H9 (cell line): ENCODE data around the gene ZNF783. TPM values are rescaled to one million over a fixed set of nuclear protein-coding genes. Genes with fewer than 3 reads are reported as not detected.

Experiments
- DNase-seq: peaks from one replicate; pipeline ENCODE4 v3.0.0-alpha.2; 2017
- H2AFZ ChIP-seq: one replicate; pipeline ENCODE4 v1.6.1; 2013; ENCODE audit warnings: mild to moderate bottlenecking, low read length, control low read depth, moderate library complexity
- H2AK5ac ChIP-seq: 2 replicates; pipeline ENCODE4 v1.6.1; 2013; ENCODE audit warnings: low read length, control low read depth, mixed read lengths; ENCODE audit not compliant: insufficient read length
- H2BK120ac ChIP-seq: one replicate; pipeline ENCODE4 v1.6.1; 2013; ENCODE audit warnings: low read depth, mild to moderate bottlenecking, low read length, control low read depth, inconsistent platforms; ENCODE audit not compliant: poor library complexity, severe bottlenecking
- H2BK12ac ChIP-seq: 2 replicates; pipeline ENCODE4 v1.6.1; 2013; ENCODE audit warnings: low read length, control low read depth, mixed read lengths, low read depth; ENCODE audit not compliant: insufficient read length
- H2BK15ac ChIP-seq: 2 replicates; pipeline ENCODE4 v1.6.1; 2013; ENCODE audit warnings: low read depth, low read length, control low read depth
- H2BK20ac ChIP-seq: one replicate; pipeline ENCODE4 v1.6.1; 2013; ENCODE audit warnings: low read depth, mild to moderate bottlenecking, low read length, control low read depth, inconsistent platforms; ENCODE audit not compliant: poor library complexity, severe bottlenecking
- H2BK5ac ChIP-seq: 2 replicates; pipeline ENCODE4 v1.6.1; 2013; ENCODE audit warnings: low read length, control low read depth, mixed read lengths; ENCODE audit not compliant: insufficient read length
- H3K14ac ChIP-seq: 2 replicates; pipeline ENCODE4 v1.6.1; 2013; ENCODE audit warnings: low read length, control low read depth; ENCODE audit not compliant: insufficient read depth
- H3K18ac ChIP-seq: 2 replicates; pipeline ENCODE4 v1.6.1; 2013; ENCODE audit warnings: low read depth, mild to moderate bottlenecking, mixed read lengths, low read length, control low read depth; ENCODE audit not compliant: insufficient read length
- H3K23ac ChIP-seq: 2 replicates; pipeline ENCODE4 v1.6.1; 2013; ENCODE audit warnings: low read length, control low read depth, mixed read lengths, low read depth; ENCODE audit not compliant: insufficient read length
- H3K23me2 ChIP-seq: 2 replicates; pipeline ENCODE4 v1.6.1; 2013; ENCODE audit warnings: low read depth, mild to moderate bottlenecking, mixed read lengths, low read length, control low read depth; ENCODE audit not compliant: insufficient read length, poor library complexity, severe bottlenecking
- H3K27ac ChIP-seq: 2 replicates; pipeline ENCODE4 v1.5.1; 2013; ENCODE audit warnings: low read length, control low read depth, mixed read lengths, low read depth; ENCODE audit not compliant: insufficient read length
- H3K27me3 ChIP-seq: 2 replicates; pipeline ENCODE4 v1.6.1; 2013; ENCODE audit warnings: low read length, control low read depth, inconsistent platforms; ENCODE audit not compliant: insufficient read depth
- H3K4ac ChIP-seq: 2 replicates; pipeline ENCODE4 v1.6.1; 2013; ENCODE audit warnings: low read depth, mild to moderate bottlenecking, control low read depth, inconsistent platforms, low read length, moderate library complexity
- H3K4me1 ChIP-seq: 2 replicates; pipeline ENCODE4 v1.6.1; 2013; ENCODE audit warnings: low read length, control low read depth, inconsistent platforms; ENCODE audit not compliant: insufficient read depth
- H3K4me2 ChIP-seq: 2 replicates; pipeline ENCODE4 v1.6.1; 2013; ENCODE audit warnings: low read length, control low read depth, mixed read lengths; ENCODE audit not compliant: insufficient read length, insufficient read depth
- H3K56ac ChIP-seq: 2 replicates; pipeline ENCODE4 v1.6.1; 2013; ENCODE audit warnings: low read depth, mild to moderate bottlenecking, mixed read lengths, low read length, control low read depth; ENCODE audit not compliant: insufficient read length
- H3K79me1 ChIP-seq: 2 replicates; pipeline ENCODE4 v1.6.1; 2013; ENCODE audit warnings: low read depth, mild to moderate bottlenecking, moderate library complexity, low read length, control low read depth, inconsistent platforms; ENCODE audit not compliant: insufficient read depth, poor library complexity, severe bottlenecking
- H3K79me2 ChIP-seq: 2 replicates; pipeline ENCODE4 v1.6.1; 2013; ENCODE audit warnings: low read length, control low read depth, inconsistent platforms; ENCODE audit not compliant: insufficient read depth
- H3K9ac ChIP-seq: 2 replicates; pipeline ENCODE4 v1.6.1; 2013; ENCODE audit warnings: low read length, control low read depth, mixed read lengths; ENCODE audit not compliant: insufficient read length; ENCODE audit errors: extremely low read depth
- H3K9me3 ChIP-seq: one replicate; pipeline ENCODE4 v1.6.1; 2013; ENCODE audit warnings: low read depth, low read length, inconsistent platforms; ENCODE audit not compliant: control insufficient read depth
- H3T11ph ChIP-seq: one replicate; pipeline ENCODE4 v1.6.1; 2013; ENCODE audit warnings: mild to moderate bottlenecking, low read length, control low read depth, inconsistent platforms
- H4K20me1 ChIP-seq: one replicate; pipeline ENCODE4 v1.6.1; 2013; ENCODE audit not compliant: control insufficient read depth, insufficient read length, insufficient read depth
- H4K5ac ChIP-seq: 2 replicates; pipeline ENCODE4 v1.6.1; 2013; ENCODE audit warnings: low read depth, mild to moderate bottlenecking, mixed read lengths, low read length, control low read depth; ENCODE audit not compliant: insufficient read length
- H4K8ac ChIP-seq: replicated peaks from 2 replicates; pipeline ENCODE4 v1.6.1; 2013; ENCODE audit warnings: low read length, control low read depth, mixed read lengths, low read depth; ENCODE audit not compliant: insufficient read length
- H4K91ac ChIP-seq: 2 replicates; pipeline ENCODE4 v1.6.1; 2013; ENCODE audit warnings: low read depth, mild to moderate bottlenecking, moderate library complexity, mixed read lengths, low read length, control low read depth; ENCODE audit not compliant: insufficient read length
- H3K27ac Mint-ChIP-seq, 3 experiments: 2 replicates in 2 of 3; 3 replicates in 1 of 3; pipeline ENCODE4 v1.8.0; 2020 to 2021; ENCODE audit warnings: mixed read lengths in 3 of 3, mild to moderate bottlenecking in 1 of 3, moderate library complexity in 1 of 3
- H3K27me3 Mint-ChIP-seq: 2 replicates; pipeline ENCODE4 v1.8.0; 2021; ENCODE audit warnings: low read depth, mild to moderate bottlenecking, moderate library complexity, mixed read lengths
- H3K36me3 Mint-ChIP-seq, 3 experiments: 2 replicates in 2 of 3; 3 replicates in 1 of 3; pipeline ENCODE4 v1.8.0; 2020 to 2021; ENCODE audit warnings: low read depth in 3 of 3, mixed read lengths in 3 of 3; ENCODE audit not compliant: insufficient read depth in 1 of 3
- H3K4me1 Mint-ChIP-seq, 2 experiments: 2 replicates each; pipeline ENCODE4 v1.8.0; 2020; ENCODE audit warnings: mixed read lengths in 2 of 2
- H3K4me3 Mint-ChIP-seq, 2 experiments: 2 replicates in 1 of 2; 3 replicates in 1 of 2; pipeline ENCODE4 v1.8.0; 2020 to 2021; ENCODE audit warnings: mild to moderate bottlenecking in 2 of 2, mixed read lengths in 2 of 2, moderate library complexity in 1 of 2
- H3K9me3 Mint-ChIP-seq, 2 experiments: 2 replicates in 1 of 2; 3 replicates in 1 of 2; pipeline ENCODE4 v1.8.0; 2020; ENCODE audit warnings: mild to moderate bottlenecking in 2 of 2, mixed read lengths in 2 of 2, moderate library complexity in 1 of 2
- WGBS: extraction: QIAGEN DNeasy Blood & Tissue Kit; methylation state at CpG from one replicate; pipeline ENCODE4 v1.1.7; 2013; ENCODE audit warnings: missing lambda C conversion rate, low lambda C conversion rate, mixed read lengths; ENCODE audit not compliant: insufficient read length; ENCODE audit errors: extremely low coverage; 5-methylcytosine and 5-hydroxymethylcytosine counted together
- total RNA-seq: library from RNA; stranded (reverse); gene quantifications from 2 replicates; pipeline ENCODE4 v1.2.1, GENCODE V29; 2021
- TF ChIP-seq, protein P1 (sequence below): fragments of 200-600 bp; sonication (generic); conservative IDR thresholded peaks from 3 replicates; pipeline ENCODE4 v1.8.0; 2021; ENCODE audit warnings: antibody characterized with exemption, mild to moderate bottlenecking

ZNF783 gene
- total RNA-seq, 1 experiment from 2014 or later: 13.6 TPM

DNA sequence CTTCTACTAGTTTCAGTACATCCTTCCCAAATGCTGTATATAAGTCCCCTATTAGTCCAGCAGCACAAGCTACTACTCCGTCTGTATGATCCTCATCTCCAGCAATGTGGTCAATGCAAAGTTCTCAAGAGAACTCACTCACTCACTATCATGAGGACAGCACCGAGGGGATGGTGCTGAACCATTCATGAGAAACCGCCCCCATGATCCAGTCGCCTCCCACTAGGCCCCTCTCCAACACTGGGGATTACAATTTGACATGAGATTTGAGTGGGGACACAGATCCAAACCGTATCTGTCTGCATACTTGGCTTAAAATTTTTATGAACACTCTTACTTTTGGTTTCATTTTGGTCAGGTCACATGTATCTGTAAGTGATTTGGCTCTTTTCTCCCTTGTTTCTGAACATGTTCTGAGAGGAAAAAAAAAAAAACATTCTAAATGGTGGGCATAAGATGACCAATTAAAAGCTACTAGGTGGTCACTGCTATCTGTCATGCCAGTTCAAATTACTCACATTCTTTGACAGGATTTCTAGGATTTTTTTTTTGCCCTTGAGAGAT lies 60.1 kb downstream of the ZNF783 start:
- peaks cover 17 to 22% of the 10 kb centered on the region in 2 experiments for H3K9me3 Mint-ChIP-seq
- H2BK120ac ChIP-seq: peak overlapping the region; percentile 44
- H3K4me3 Mint-ChIP-seq: peak overlapping the region in 1 of 2 experiments; percentile 70; a peak in 2 of 5 replicates
- peak overlapping the region; percentile 53 for H3K4me2 ChIP-seq
- H3K36me3 Mint-ChIP-seq: peaks cover 0 to 10% (median 8%) of the 10 kb centered on the region in 3 experiments; a peak in 5 of 7 replicates
- H3K27me3 Mint-ChIP-seq: peaks cover 2% of the 10 kb centered on the region; the same call in 1 of the 2 replicates
- peak overlapping the region; percentile 98 for H2AFZ ChIP-seq
- TF ChIP-seq, protein P1, sequence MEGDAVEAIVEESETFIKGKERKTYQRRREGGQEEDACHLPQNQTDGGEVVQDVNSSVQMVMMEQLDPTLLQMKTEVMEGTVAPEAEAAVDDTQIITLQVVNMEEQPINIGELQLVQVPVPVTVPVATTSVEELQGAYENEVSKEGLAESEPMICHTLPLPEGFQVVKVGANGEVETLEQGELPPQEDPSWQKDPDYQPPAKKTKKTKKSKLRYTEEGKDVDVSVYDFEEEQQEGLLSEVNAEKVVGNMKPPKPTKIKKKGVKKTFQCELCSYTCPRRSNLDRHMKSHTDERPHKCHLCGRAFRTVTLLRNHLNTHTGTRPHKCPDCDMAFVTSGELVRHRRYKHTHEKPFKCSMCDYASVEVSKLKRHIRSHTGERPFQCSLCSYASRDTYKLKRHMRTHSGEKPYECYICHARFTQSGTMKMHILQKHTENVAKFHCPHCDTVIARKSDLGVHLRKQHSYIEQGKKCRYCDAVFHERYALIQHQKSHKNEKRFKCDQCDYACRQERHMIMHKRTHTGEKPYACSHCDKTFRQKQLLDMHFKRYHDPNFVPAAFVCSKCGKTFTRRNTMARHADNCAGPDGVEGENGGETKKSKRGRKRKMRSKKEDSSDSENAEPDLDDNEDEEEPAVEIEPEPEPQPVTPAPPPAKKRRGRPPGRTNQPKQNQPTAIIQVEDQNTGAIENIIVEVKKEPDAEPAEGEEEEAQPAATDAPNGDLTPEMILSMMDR: no peak
- no peak overlapping the region for H4K91ac ChIP-seq
- peak overlapping the region; percentile 32 for H3K9ac ChIP-seq
- H4K5ac ChIP-seq: peak overlapping the region; percentile 16
- H3K4me1 ChIP-seq: peaks cover 3% of the 10 kb centered on the region; the same call in 1 of the 2 replicates
- H2BK12ac ChIP-seq: no peak overlapping the region
- no peaks in the 10 kb centered on the region for H3K9me3 ChIP-seq
- no peak overlapping the region for H2BK15ac ChIP-seq
- no peak for DNase-seq
- no peak overlapping the region for H3K27ac ChIP-seq
- no peak overlapping the region for H3K4ac ChIP-seq
- H3K23me2 ChIP-seq: no peaks in the 10 kb centered on the region
- peaks cover 26 to 28% of the 10 kb centered on the region in 2 experiments for H3K4me1 Mint-ChIP-seq
- H3K23ac ChIP-seq: no peak overlapping the region
- H2BK5ac ChIP-seq: no peak overlapping the region
- H3K18ac ChIP-seq: no peak overlapping the region
- H4K8ac ChIP-seq: no peak overlapping the region
- no peak overlapping the region for H3K14ac ChIP-seq
- no peaks in the 10 kb centered on the region for H3K79me1 ChIP-seq
- no peaks in the 10 kb centered on the region for H3K79me2 ChIP-seq
- no CpG with 5 or more reads among the region's 5 CpGs for WGBS
- no peak overlapping the region for H3T11ph ChIP-seq
- H3K27ac Mint-ChIP-seq: no peak overlapping the region
- no peaks in the 10 kb centered on the region for H4K20me1 ChIP-seq
- H2AK5ac ChIP-seq: no peak overlapping the region
- no peak overlapping the region for H2BK20ac ChIP-seq
- no peak overlapping the region for H3K56ac ChIP-seq
- no peaks in the 10 kb centered on the region for H3K27me3 ChIP-seq
